Prostate gland (tissue), 2 donors: ENCODE data around the gene TMEM242.

ENCODE experiments used
- CTCF ChIP-seq, 4 experiments: fragments of 200-600 bp in 2 of 4; fragments of 450-650 bp in 2 of 4; sonication (generic) in 2 of 4; IDR thresholded peaks; 1 replicate in 3 of 4; 2 replicates in 1 of 4; pipeline ENCODE4 v1.5.1; 2016 to 2019; ENCODE audit warnings: antibody characterized with exemption in 4 of 4, mild to moderate bottlenecking in 2 of 4, moderate library complexity in 2 of 4
- POLR2AphosphoS5 ChIP-seq: sonication (generic); formaldehyde crosslinking; IDR thresholded peaks from one replicate; pipeline ENCODE4 v1.6.1; 2017; ENCODE audit warnings: antibody characterized with exemption

- TF ChIP-seq CTCF (IDR thresholded peaks at IDR 0.05) (no peak), POLR2AphosphoS5 (no peak)
These were observed 32.0 kb downstream of the TMEM242 start for GRCh38 chr6:157291356-157291755.
